ENCODE results near the gene TMCO4.

GRCh38 chr1:19700079-19700777, 99.5 kb downstream of the TMCO4 start:
- TF ChIP-seq CTCF (IDR thresholded peaks at IDR 0.05; ENCODE audit: extremely low read depth in 1 of 2, insufficient read depth in 1 of 2, low read depth in 1 of 2, low read length in 2 of 2) (no peak), POLR2AphosphoS5 (IDR thresholded peaks at IDR 0.05; ENCODE audit: insufficient read depth, low read depth, low read length) (no peak), EZH2 (IDR thresholded peaks at IDR 0.05; ENCODE audit: borderline replicate concordance, low read depth, low read length, severe bottlenecking) (no peak), JUN (IDR thresholded peaks at IDR 0.05; ENCODE audit: borderline replicate concordance, insufficient read depth, insufficient read length, low read depth) (no peak), POLR2A (IDR thresholded peaks at IDR 0.05; ENCODE audit: low read depth, low read length) (no peak), MYC (IDR thresholded peaks at IDR 0.05; ENCODE audit: low read depth, low read length) (no peak)
